Measurements from ENCODE around the gene DOCK2. TPM values are rescaled to one million over a fixed set of nuclear protein-coding genes. Genes with fewer than 3 reads are reported as not detected.

DOCK2 gene
- total RNA-seq, 1 experiment from 2014 or later = 1.4 TPM

GRCh38 chr5:169634606-169635005, 2.5 kb upstream of the DOCK2 start:
- no peak for ATAC-seq
- POLR2A ChIA-PET = no interaction called here
- TF ChIP-seq REST (IDR thresholded peaks at IDR 0.05; ENCODE audit: insufficient read depth in 1 of 2, low read depth in 2 of 2, low read length in 1 of 2) (no peak), POLR2AphosphoS5 (IDR thresholded peaks at IDR 0.05; ENCODE audit: low read depth, low read length) (no peak), SIN3A (IDR thresholded peaks at IDR 0.05; ENCODE audit: borderline replicate concordance, insufficient read depth, low read depth, low read length) (no peak)
- CTCF ChIA-PET = no interaction called here
- BruUV-seq (replicated peaks) = no TSS peak
- Histone ChIP-seq H3K27me3 (ENCODE audit: control insufficient read depth, insufficient read depth, low read length) (no peaks in the 10 kb centered on the region), H3K36me3 (ENCODE audit: control insufficient read depth, insufficient read depth, low read length) (no peaks in the 10 kb centered on the region), H3K4me1 (ENCODE audit: control insufficient read depth, insufficient read depth, low read length) (no peaks in the 10 kb centered on the region), H3K9me3 (ENCODE audit: control insufficient read depth, insufficient read depth, low read depth, low read length) (peaks cover 6% of the 10 kb centered on the region; the same call in 1 of the 2 replicates), H3K4me3 (ENCODE audit: low read depth in 2 of 2, low read length in 2 of 2) (no peak overlapping the region), H3K27ac (ENCODE audit: low read length) (no peak overlapping the region)
- no peak for DNase-seq (ENCODE audit: low read depth, low spot score)
- intact Hi-C loops (cut with micrococcal nuclease; ENCODE audit: unreplicated experiment) = no loop called here
- in situ Hi-C loops (cut with HindIII; ENCODE audit: low pct_unique_long_range_greater_than_20kb, low sequenced_read_pairs) = no loop called here

- intact Hi-C loops (cut with micrococcal nuclease; ENCODE audit: unreplicated experiment) (no loop called here), in situ Hi-C loops (cut with HindIII; ENCODE audit: low pct_unique_long_range_greater_than_20kb, low sequenced_read_pairs) (no loop called here)
- H3K36me3 ChIP-seq (ENCODE audit: control insufficient read depth, insufficient read depth, low read length) = no peaks in the 10 kb centered on the region
- H3K4me3 ChIP-seq (ENCODE audit: low read depth in 2 of 2, low read length in 2 of 2) = no peak overlapping the region
- BruUV-seq (replicated peaks) = no TSS peak
- ATAC-seq (no peak), DNase-seq (ENCODE audit: low read depth, low spot score) (no peak)
- no peak overlapping the region for H3K27ac ChIP-seq (ENCODE audit: low read length)
- no peaks in the 10 kb centered on the region for H3K27me3 ChIP-seq (ENCODE audit: control insufficient read depth, insufficient read depth, low read length)
- H3K4me1 ChIP-seq (ENCODE audit: control insufficient read depth, insufficient read depth, low read length) = no peaks in the 10 kb centered on the region
- ChIA-PET CTCF (no interaction called here), POLR2A (no interaction called here)
- TF ChIP-seq POLR2AphosphoS5 (IDR thresholded peaks at IDR 0.05; ENCODE audit: low read depth, low read length) (no peak), SIN3A (IDR thresholded peaks at IDR 0.05; ENCODE audit: borderline replicate concordance, insufficient read depth, low read depth, low read length) (no peak), TCF7L2 (IDR thresholded peaks at IDR 0.05; ENCODE audit: low read depth, low read length) (no peak), REST (IDR thresholded peaks at IDR 0.05; ENCODE audit: insufficient read depth in 1 of 2, low read depth in 2 of 2, low read length in 1 of 2) (no peak), CTCF (IDR thresholded peaks at IDR 0.05) (no peak)
- peaks cover 6% of the 10 kb centered on the region; the same call in 1 of the 2 replicates for H3K9me3 ChIP-seq (ENCODE audit: control insufficient read depth, insufficient read depth, low read depth, low read length)
Observed at GRCh38 chr5:169635936-169636335, 1.1 kb upstream of the DOCK2 start.
